ENCODE measurements around the gene SHC1.

Gene SHC1, protein sequence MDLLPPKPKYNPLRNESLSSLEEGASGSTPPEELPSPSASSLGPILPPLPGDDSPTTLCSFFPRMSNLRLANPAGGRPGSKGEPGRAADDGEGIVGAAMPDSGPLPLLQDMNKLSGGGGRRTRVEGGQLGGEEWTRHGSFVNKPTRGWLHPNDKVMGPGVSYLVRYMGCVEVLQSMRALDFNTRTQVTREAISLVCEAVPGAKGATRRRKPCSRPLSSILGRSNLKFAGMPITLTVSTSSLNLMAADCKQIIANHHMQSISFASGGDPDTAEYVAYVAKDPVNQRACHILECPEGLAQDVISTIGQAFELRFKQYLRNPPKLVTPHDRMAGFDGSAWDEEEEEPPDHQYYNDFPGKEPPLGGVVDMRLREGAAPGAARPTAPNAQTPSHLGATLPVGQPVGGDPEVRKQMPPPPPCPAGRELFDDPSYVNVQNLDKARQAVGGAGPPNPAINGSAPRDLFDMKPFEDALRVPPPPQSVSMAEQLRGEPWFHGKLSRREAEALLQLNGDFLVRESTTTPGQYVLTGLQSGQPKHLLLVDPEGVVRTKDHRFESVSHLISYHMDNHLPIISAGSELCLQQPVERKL

DNA sequence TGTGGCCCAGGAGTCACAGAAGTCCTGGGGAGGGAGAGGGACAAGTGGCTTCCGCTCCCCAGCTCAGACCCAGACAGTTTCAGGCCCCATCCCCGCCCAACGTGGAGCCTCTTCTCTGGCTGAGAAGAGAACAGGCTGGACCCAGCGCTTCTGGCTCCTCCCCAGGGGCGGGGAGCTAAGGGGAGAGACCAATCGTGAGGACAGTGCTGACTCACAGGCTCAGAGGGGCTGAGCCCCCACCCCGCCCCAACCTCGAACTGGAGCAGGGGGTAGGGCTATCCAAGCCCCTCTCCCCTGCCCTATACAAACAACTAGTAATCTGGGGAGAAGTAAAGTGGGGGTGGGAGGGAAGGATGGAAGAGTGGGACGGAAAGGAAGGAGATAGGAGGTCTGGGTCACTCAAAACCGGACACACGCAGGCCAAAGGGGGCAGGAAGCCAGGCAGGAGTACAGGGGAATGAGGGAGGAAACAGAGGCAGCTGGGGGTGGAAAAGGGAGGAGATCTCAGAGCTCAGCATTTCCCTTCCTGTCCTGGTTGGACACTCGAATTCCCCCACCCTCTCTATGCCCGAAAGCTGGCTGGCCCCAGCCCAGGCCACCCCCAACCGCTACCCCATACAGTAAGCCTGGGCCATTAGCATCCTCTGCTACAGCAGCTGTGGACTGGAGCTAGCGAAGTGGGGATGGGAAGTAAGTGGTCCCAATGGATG lies at the start of gene SHC1:
Gene SHC1 (minus strand): TSS at position 117 of the 710 bp plus-strand sequence. CDS start 221 bp downstream, outside the sequence.
- DNase-seq: no peak

DNA sequence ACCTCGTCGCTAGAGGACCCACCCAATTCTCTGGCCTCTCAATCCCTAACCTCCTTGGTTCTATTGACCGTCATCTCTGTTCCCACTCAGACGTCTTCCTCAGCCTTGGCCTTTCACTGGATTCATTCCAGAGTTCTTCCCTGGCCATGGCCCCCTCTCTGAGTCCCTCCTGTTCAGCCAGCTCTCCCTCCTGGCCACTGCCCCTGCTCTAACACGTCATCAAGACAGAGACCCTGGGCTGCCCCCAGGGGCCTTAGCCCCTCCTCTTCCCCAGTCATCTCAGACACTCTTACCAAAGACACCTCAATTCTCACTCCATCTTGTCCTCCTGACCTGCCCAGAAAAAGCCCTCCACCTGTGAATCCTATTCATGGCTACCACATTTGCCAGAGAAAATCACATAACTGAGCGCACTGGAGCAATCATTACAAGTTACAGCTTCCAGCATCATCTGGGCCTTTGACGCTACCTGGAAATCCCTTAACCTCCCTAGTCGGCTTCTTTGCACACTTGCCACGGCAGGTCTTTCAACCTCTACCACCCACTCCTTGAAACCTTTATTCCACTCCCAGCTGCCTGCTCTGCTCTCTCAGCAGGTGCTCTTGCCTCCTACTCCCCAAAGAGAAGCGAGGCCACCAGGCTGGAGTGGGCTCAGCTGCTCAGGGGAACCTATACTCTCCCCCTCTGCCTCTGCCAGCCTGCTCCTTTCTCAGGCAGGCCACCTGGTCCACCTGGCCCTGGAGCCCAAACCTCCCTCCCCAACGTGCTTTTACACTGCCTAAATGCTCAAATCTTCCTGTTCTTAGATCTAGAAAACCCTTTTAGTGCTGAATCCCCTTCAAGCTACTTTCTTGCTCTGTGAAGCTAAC lies 49.1 kb upstream of the SHC1 start:
- no peak for DNase-seq

DNA sequence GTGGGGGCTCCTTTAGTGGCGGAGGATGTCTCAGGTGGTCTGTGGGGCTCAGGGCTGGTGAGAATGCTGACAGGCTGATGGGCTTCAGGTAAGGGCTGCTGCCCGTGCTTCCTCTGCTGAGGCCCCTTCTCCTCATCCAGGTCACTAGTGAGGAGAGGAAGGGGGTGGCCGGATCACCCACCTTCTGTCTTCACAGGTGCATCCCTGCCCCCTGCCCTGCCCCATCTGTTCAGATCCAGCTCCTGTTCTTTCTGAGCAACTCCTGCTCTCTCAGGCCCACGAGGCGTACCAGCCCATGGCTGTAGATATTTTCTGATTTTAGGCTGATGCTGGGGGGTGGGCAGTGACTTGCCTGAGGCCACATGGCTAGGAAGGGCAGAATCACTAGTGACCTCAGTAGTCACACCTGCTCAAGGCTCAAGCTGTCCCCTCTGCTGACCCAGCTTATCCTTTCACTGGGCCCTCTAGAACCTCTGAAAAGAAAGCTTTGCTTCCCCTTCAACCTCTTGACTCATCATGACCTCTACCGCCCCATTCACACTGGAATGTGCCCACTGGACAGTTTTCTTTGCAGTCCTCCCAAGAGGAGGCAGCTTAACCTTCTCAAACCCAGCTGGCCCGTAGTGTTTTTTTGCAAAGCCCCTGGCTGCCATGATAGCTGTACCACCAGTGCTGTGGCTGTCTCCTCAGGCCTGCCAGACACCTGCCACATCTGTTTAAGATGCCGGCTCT lies 48.2 kb upstream of the SHC1 start:
- no peak for DNase-seq

DNA sequence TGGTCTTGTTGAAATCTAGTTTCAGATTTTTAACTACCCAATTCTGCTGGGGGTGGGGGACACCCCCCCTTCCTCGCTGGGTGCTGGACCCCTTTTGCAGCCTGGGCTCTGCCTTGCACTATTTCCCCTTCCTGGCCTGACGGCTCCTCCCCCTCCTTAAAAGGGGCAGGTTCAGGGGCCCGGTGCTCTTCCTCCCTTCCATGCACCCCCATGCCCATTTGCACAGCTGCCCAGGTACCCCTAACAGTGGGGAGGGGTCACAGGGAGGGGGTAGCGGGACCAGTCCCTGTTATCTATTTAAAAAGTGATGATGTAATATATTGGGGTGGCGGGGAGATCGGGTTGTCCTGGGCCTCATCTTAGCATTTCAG lies 47.4 kb upstream of the SHC1 start:
- DNase-seq: no peak

DNA sequence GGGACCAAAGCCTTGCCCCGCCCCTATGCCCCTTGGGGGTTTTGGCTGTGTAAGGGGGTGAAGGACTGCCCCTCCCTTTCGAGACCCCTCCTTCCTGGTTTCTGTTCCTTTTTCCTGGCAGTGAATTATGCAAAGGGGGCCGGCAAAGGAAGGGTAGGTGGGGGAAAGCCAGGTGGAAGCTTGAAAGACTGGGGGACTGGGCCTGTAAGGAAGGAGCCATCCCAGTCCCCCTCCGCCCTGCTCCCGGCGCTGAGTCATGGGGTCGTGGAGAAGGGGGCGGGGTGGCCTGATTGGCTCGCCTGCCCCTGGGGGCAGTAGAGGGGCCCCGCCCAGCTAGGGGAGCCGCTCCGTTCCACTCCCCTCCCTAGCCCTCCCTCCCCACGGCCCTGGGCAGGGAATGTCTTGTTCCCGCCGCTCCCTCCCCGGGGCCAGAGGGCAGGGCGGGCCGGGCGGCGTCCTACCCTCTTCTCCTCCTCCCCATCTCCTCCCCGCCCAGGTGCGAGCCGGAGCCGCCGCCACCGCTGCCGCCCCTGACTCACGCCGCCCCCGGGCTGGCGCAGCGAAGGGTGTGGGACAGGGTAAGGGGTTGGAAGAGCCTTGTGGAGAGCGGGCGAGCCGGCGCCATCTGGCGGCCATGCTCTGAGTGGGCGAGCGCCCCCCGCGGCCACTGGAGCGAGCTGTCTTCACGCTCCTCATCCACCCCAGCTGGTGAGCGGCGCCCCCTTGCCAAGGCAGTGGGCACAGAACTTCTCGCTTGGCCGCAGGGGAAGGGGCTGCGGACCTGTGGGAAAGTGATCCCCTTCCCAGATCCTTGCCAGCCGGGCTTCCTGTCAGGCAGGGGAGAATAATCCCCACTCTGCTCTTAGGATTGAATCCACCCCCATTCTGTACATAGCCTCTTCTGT lies 46.7 kb upstream of the SHC1 start:
- DNase-seq: no peak

- DNase-seq: no peak
Observed at GRCh38 chr1:155016231-155016831, 45.8 kb upstream of the SHC1 start.

GRCh38 chr1:155015527-155016230 lies 45.1 kb upstream of the SHC1 start:
- DNase-seq: no peak

DNA sequence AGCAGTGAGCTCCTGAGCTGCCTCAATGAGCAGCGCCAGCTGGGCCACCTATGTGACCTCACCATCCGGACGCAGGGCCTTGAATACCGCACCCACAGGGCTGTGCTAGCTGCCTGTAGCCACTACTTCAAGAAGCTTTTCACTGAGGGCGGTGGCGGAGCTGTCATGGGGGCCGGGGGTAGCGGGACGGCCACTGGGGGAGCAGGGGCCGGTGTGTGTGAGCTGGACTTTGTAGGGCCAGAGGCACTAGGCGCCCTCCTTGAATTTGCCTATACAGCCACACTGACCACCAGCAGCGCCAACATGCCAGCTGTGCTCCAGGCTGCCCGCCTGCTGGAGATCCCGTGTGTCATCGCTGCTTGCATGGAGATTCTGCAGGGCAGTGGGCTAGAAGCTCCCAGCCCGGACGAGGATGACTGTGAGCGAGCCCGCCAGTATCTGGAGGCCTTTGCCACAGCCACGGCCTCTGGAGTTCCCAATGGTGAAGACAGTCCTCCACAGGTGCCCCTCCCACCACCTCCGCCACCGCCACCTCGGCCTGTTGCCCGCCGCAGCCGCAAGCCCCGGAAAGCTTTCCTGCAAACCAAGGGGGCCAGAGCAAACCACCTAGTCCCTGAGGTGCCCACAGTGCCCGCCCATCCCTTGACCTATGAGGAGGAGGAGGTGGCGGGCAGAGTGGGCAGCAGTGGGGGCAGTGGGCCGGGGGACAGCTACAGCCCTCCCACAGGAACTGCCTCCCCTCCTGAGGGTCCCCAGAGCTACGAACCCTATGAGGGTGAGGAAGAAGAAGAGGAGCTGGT lies 44.4 kb upstream of the SHC1 start:
- no peak for DNase-seq

DNA sequence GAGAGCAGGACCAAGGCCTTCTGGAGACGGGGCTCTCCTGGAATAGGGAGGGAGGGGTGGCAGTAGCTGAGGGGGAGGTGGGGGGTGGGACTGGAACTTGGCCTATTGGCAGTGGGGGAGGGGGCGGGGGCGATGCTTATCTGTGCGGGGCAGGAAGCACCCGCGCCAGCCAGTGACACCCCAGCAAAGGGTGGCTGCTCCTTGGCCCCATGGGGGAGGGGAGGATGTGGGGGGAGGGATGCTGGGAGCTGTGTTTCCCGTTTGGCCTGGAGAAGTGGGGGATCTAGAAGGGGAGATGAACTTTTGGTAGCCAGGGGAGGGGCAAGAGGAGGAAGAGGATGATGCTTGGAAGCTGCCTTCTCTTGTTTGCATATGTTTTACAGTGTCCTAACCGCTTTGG lies 43.1 kb upstream of the SHC1 start:
- DNase-seq: no peak

DNA sequence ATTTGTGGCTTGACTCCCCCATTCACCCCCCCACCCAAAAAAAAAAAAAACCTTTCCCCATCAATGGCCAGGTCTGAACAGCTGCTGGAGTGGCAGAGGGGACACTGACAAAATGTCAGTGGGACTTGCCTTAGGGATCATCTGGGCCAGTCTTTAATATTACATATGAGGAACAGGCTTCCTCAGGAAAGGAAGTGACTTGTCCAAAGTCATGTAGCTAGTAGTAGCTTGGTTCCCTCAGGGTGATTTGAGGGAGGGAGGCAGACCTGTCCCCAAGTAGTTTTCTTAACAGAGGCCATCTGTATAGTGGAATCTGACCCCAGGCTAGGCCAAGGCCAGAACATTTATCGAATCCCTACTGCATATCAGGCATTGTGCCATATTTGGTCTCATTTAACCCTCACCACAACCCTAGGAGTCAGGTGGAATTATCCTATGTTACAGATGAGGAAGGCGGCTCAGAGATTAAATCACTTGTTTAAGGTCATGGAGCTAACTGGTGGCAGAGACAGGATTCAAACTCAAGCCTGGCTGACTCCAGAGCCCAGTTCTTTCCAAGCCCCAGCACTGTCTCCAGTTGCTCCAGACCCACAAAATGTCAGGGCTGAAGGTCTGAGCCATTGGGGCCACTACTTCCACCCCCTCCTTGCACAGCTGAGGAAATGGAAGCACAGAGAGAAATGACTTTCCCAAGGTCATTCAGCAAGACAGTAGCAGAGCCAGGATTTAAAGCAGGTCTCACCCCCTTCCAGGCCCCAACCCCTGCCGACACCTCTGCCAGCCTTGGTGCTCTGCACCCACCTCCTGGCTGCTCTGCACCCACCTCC lies 42.4 kb upstream of the SHC1 start:
- no peak for DNase-seq

DNA sequence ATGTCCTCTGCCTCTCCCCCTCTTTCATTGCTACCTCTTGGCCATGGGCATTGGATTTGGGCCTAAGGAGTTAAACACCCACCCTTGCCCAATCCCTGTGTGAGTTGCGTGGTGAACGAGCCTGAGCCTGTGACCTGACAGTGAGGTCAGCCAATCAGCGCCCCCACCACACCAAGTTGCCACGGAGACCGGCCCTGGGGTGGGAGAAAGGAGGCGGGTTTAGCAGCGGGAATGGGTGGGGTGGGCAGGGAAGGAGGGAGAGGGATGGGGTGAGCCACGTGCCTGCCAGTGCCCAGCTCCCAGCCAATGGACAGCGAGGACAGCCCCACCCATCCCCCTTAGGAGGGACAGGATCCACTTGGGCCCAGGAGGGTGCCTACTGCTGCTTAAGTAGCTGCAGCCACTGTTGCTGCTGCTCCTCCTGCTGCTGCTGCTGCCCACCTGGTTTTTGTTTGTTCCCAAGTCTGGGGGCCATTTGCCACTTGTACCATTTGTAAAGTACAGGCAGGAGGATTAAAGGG lies 41.5 kb upstream of the SHC1 start:
- DNase-seq: peak; percentile 82

GRCh38 chr1:155011437-155012025 lies 41.0 kb upstream of the SHC1 start:
- no peak for DNase-seq

DNA sequence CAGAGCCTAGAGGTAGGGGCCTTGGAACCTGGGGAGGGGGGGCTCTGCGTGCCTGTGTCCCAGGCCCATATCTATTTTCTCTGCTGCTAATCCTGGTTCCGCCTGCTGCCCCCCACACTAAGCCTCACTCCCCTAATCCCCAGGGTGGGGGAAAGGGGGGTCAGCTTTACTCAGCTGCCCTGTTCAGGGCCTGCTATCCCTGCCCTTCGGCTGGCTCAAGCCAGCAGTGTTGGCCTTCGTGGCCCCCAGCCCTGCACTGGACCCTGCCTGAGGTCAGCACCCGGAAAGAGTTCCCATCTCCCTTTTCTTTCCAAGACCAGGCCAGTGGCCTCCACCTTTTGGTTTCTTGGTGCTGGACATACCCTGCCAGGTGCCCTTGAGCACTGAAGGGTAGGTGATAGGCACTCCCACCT lies 40.5 kb upstream of the SHC1 start:
- no peak for DNase-seq

DNA sequence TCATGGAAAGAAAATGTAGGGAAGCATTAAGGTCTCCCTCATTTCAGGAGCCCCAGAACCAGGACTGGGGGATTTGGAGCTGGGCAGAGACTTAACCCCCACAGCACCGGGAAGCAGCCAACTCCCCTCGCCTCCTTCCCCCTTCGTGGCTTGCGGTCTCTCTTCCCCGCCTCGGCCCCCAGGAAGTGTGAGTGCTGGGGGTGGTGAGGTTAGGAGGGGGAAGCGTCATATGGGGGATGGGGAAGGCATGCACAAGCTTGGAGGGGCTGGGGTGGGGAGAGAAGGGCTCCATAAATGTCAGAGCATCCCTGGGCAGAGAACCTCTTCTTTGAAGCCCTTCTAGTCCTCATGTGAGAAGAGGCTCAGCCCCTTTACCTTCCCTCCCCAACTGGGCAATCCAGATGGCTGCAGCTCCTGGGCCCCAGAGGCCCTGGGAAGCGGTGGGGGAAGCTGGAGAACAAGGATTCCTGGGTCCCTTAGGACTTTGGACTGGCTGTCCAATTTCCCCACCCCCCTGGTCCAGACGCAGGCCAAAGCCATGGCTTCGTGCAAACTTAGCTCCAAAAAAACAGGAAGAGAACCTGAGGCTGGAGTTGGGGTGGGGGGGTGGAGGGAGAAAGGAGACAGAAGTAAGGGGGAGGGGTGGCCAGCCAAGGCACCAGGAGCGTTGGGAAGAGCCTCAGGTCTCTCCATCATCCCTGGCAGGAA lies 39.8 kb upstream of the SHC1 start:
- no peak for DNase-seq

DNA sequence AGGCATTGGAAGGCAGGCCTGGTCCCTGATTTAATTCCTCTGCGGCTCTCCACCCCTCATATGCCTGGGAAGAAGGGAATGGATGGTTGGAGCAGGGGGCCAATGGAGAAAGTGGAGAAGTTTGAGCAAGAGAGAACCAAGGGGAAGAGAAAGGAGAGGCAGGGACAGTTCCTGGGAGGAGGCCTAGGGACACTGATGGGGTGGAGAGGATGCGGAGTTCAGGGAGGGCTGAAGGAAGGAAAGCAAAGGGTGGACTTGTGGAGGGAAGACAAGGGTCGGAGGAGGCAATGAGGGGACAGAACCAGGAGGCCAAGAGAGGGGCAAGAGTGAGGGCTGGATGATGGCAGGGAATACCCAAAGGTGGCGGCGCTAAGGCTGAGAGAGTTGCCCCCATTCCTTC lies 39.2 kb upstream of the SHC1 start:
- DNase-seq: no peak

- no peak for DNase-seq
Observed at GRCh38 chr1:155009221-155009711, 38.7 kb upstream of the SHC1 start.
